HCT116 (cell line): ENCODE data around the gene PROK2. TPM values are rescaled to one million over a fixed set of nuclear protein-coding genes. Genes with fewer than 3 reads are reported as not detected.

ENCODE experiments used
- ATAC-seq: fragments of 200-7000 bp; cut with Tn5 transposase; 2 replicates; pipeline ENCODE4 v1.9.1; 2020; ENCODE audit warnings: mild to moderate bottlenecking, moderate library complexity
- BruUV-seq: library from RNA; stranded (reverse); fragments of 400-500 nt; replicated peaks from 2 replicates; lab custom pipeline; 2021; lab: Mats Ljungman, UMichigan
- CTCF ChIA-PET: fragments of 300-600 bp; sonication (Branson Sonifier 250); formaldehyde crosslinking; loops from one replicate; lab custom pipeline; 2021; ENCODE audit warnings: antibody characterized with exemption; lab: Charles Lee
- POLR2A ChIA-PET: fragments of 300-600, 350-600 bp; sonication (Branson Sonifier 250); formaldehyde crosslinking; loops from one replicate; lab custom pipeline; 2021; ENCODE audit warnings: antibody characterized with exemption; lab: Charles Lee
- RAD21 ChIA-PET, 2 experiments: fragments of 300-600 bp; sonication (Branson Sonifier 250); formaldehyde crosslinking; loops; one replicate each; lab custom pipeline; 2023; ENCODE audit warnings: low total read pairs in 2 of 2; ENCODE audit not compliant: uncharacterized antibody in 2 of 2, unreplicated experiment in 2 of 2, low non-redundant PET in 1 of 2; lab: Charles Lee
- DNase-seq: peaks from one replicate; pipeline ENCODE4 v3.0.0-alpha.2; 2010; ENCODE audit warnings: low read depth, low spot score
- H2AFZ ChIP-seq: fragments of 200-600 bp; shearing (Covaris generic), sonication (generic); 2 replicates; pipeline ENCODE4 v1.6.1; 2017; ENCODE audit warnings: low read depth, mixed run types, mixed read lengths, antibody characterized with exemption, low read length; ENCODE audit not compliant: poor library complexity, severe bottlenecking
- H3K27ac ChIP-seq: 2 replicates; pipeline ENCODE4 v1.5.1; 2012; ENCODE audit warnings: low read depth, low read length
- H3K27me3 ChIP-seq: fragments of 200-600 bp; sonication (generic); 2 replicates; pipeline ENCODE4 v1.6.1; 2016; ENCODE audit warnings: mixed run types, low read length, mixed read lengths; ENCODE audit not compliant: insufficient read depth
- H3K36me3 ChIP-seq, 2 experiments: fragments of 200-500 bp in 1 of 2; fragments of 200-600 bp in 1 of 2; sonication (Bioruptor generic) in 1 of 2; sonication (generic) in 1 of 2; 2 replicates each; pipeline versions ENCODE4 v1.5.1 to v1.6.1; 2014 to 2016; ENCODE audit warnings: low read length in 2 of 2, inconsistent platforms in 1 of 2, mixed read lengths in 1 of 2, mixed run types in 1 of 2; ENCODE audit not compliant: insufficient read depth in 2 of 2, control insufficient read depth in 1 of 2
- H3K4me1 ChIP-seq, 2 experiments: fragments of 200-600 bp in 1 of 2; sonication (generic) in 1 of 2; 2 replicates each; pipeline versions ENCODE4 v1.5.1 to v1.6.1; 2012 to 2017; ENCODE audit warnings: low read length in 2 of 2, inconsistent platforms in 1 of 2, mild to moderate bottlenecking in 1 of 2, mixed read lengths in 1 of 2, mixed run types in 1 of 2, moderate library complexity in 1 of 2; ENCODE audit not compliant: insufficient read depth in 2 of 2, control insufficient read depth in 1 of 2
- H3K4me2 ChIP-seq: fragments of 200-600 bp; sonication (generic); 2 replicates; pipeline ENCODE4 v1.6.1; 2017; ENCODE audit warnings: mixed run types, low read length, mixed read lengths
- H3K4me3 ChIP-seq, 2 experiments: fragments of 200-600 bp in 1 of 2; sonication (generic) in 1 of 2; replicated peaks in 1 of 2; 2 replicates each; pipeline ENCODE4 v1.5.1; 2011 to 2016; ENCODE audit warnings: low read length in 2 of 2, control low read depth in 1 of 2, low read depth in 1 of 2, mild to moderate bottlenecking in 1 of 2, mixed read lengths in 1 of 2, mixed run types in 1 of 2
- H3K79me2 ChIP-seq: fragments of 200-600 bp; sonication (generic); 2 replicates; pipeline ENCODE4 v1.6.1; 2017; ENCODE audit warnings: mild to moderate bottlenecking, mixed run types, low read length, moderate library complexity, mixed read lengths; ENCODE audit not compliant: insufficient read depth
- H3K9ac ChIP-seq: fragments of 200-600 bp; sonication (generic); 2 replicates; pipeline ENCODE4 v1.6.1; 2016; ENCODE audit warnings: low read length, mixed read lengths
- H3K9me2 ChIP-seq: fragments of 200-600 bp; sonication (generic), shearing (Covaris generic); 2 replicates; pipeline ENCODE4 v1.6.1; 2017; ENCODE audit warnings: mixed run types, mild to moderate bottlenecking, moderate library complexity; ENCODE audit not compliant: insufficient read depth
- H3K9me3 ChIP-seq, 2 experiments: fragments of 200-500 bp in 1 of 2; fragments of 200-600 bp in 1 of 2; sonication (Bioruptor generic) in 1 of 2; sonication (generic) in 1 of 2; 2 replicates each; pipeline ENCODE4 v1.6.1; 2014 to 2017; ENCODE audit warnings: low read length in 2 of 2, mixed read lengths in 2 of 2, inconsistent platforms in 1 of 2, low read depth in 1 of 2, mild to moderate bottlenecking in 1 of 2, mixed run types in 1 of 2, moderate library complexity in 1 of 2; ENCODE audit not compliant: control insufficient read depth in 1 of 2, insufficient read depth in 1 of 2
- H4K20me1 ChIP-seq: fragments of 200-600 bp; sonication (generic), shearing (Covaris generic); 2 replicates; pipeline ENCODE4 v1.6.1; 2017; ENCODE audit warnings: mixed run types, mild to moderate bottlenecking, moderate library complexity; ENCODE audit not compliant: insufficient read depth
- ATF3 ChIP-seq: IDR thresholded peaks from 2 replicates; pipeline ENCODE4 v1.6.1; 2012
- ELF1 ChIP-seq: IDR thresholded peaks from 2 replicates; pipeline ENCODE4 v1.6.1; 2012; ENCODE audit warnings: low read depth, borderline replicate concordance
- EZH2 ChIP-seq: fragments of 200-600 bp; sonication (generic); IDR thresholded peaks from 2 replicates; pipeline ENCODE4 v1.6.1; 2017; ENCODE audit warnings: antibody characterized with exemption, mixed run types
- EZH2phosphoT487 ChIP-seq: fragments of 200-600 bp; IDR thresholded peaks from 2 replicates; pipeline ENCODE4 v1.6.1; 2018; ENCODE audit warnings: antibody characterized with exemption, borderline replicate concordance
- FOSL1 ChIP-seq: IDR thresholded peaks from 2 replicates; pipeline ENCODE4 v1.6.1; 2012; ENCODE audit warnings: low read depth
- JUND ChIP-seq: IDR thresholded peaks from 2 replicates; pipeline ENCODE4 v1.6.1; 2012
- POLR2AphosphoS5 ChIP-seq: IDR thresholded peaks from 2 replicates; pipeline ENCODE4 v1.6.1; 2011; ENCODE audit warnings: mild to moderate bottlenecking, low read depth, low read length, moderate library complexity
- SP1 ChIP-seq: IDR thresholded peaks from 2 replicates; pipeline ENCODE4 v1.6.1; 2012; ENCODE audit warnings: low read depth
- SRF ChIP-seq: IDR thresholded peaks from 2 replicates; pipeline ENCODE4 v1.6.1; 2012; ENCODE audit warnings: low read depth
- TCF7L2 ChIP-seq: IDR thresholded peaks from 2 replicates; pipeline ENCODE4 v1.7.0; 2011; ENCODE audit warnings: borderline replicate concordance, inconsistent platforms; ENCODE audit not compliant: insufficient read depth, insufficient read length; ENCODE audit errors: extremely low read depth
- YY1 ChIP-seq: IDR thresholded peaks from 2 replicates; pipeline ENCODE4 v1.6.1; 2011; ENCODE audit warnings: low read length, low read depth, moderate library complexity, mild to moderate bottlenecking; ENCODE audit not compliant: insufficient replicate concordance; ENCODE audit errors: extremely low read depth
- ZBTB33 ChIP-seq: IDR thresholded peaks from 2 replicates; pipeline ENCODE4 v1.6.1; 2011; ENCODE audit warnings: mild to moderate bottlenecking, low read length, moderate library complexity; ENCODE audit not compliant: insufficient replicate concordance; ENCODE audit errors: extremely low read depth
- ZFX ChIP-seq: fragments of 450-650 bp; IDR thresholded peaks from 2 replicates; pipeline ENCODE4 v1.6.1; 2017
- ZNF274 ChIP-seq: fragments of 200-500 bp; sonication (Bioruptor generic); IDR thresholded peaks from 2 replicates; pipeline ENCODE4 v1.6.1; 2014; ENCODE audit warnings: mild to moderate bottlenecking, low read depth, low read length, inconsistent platforms
- intact Hi-C: fragments of 100-400 bp; cut with micrococcal nuclease; formaldehyde crosslinking; loops from 2 replicates; pipeline ENCODE4 v1.10.0; 2022
- total RNA-seq: library from RNA; stranded (reverse); gene quantifications from one replicate; pipeline ENCODE4 v1.2.1, GENCODE V29; 2021; ENCODE audit not compliant: unreplicated experiment
- TF ChIP-seq, protein P1 (sequence below), 3 experiments: fragments of 200-600 bp in 1 of 3; sonication (generic) in 1 of 3; IDR thresholded peaks in 2 of 3; conservative IDR thresholded peaks in 1 of 3; 2 replicates each; pipeline ENCODE4 v1.5.1; 2012 to 2017; ENCODE audit warnings: low read depth in 2 of 3, low read length in 2 of 3, antibody characterized with exemption in 1 of 3, borderline replicate concordance in 1 of 3, control low read depth in 1 of 3, mild to moderate bottlenecking in 1 of 3, mixed read lengths in 1 of 3, mixed run types in 1 of 3, moderate library complexity in 1 of 3; ENCODE audit not compliant: insufficient read depth in 1 of 3
- TF ChIP-seq, protein P2 (sequence below): IDR thresholded peaks from 2 replicates; pipeline ENCODE4 v1.6.1; 2012

The PROK2 gene
- total RNA-seq, 1 experiment from 2014 or later = not detected

DNA sequence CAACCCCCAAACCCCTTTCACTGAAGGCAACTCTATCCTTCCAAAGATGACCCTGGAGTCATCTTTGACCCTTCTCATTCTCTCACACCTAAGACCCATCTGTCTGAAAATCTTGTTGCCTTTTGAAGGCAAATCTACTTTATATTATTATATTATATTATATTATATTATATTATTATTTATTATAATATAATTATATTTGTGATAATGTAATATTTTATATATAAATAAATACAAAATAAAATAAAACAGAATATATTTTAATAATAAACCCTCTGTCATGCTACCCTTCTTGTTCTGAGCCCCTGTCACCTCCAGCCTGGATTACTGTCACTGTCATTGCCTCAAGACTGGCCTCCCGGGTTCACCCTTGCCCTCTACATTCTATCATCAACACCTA, 5.0 kb upstream of the PROK2 start:
- Histone ChIP-seq H3K4me1 (no peaks in the 10 kb centered on the region), H3K9me2 (no peaks in the 10 kb centered on the region), H4K20me1 (no peaks in the 10 kb centered on the region), H3K36me3 (no peaks in the 10 kb centered on the region), H3K4me2 (no peak overlapping the region), H3K9me3 (no peaks in the 10 kb centered on the region), H3K4me3 (no peak overlapping the region), H3K27ac (no peak overlapping the region), H3K9ac (no peak overlapping the region), H3K27me3 (peaks cover 9% of the 10 kb centered on the region; the same call in 1 of the 2 replicates), H2AFZ (no peak overlapping the region), H3K79me2 (no peaks in the 10 kb centered on the region)
- no TSS peak for BruUV-seq
- POLR2A ChIA-PET = no interaction called here
- ATAC-seq (no peak), DNase-seq (no peak)
- CTCF ChIA-PET = no interaction called here
- RAD21 ChIA-PET = no interaction called here
- intact Hi-C loops = no loop called here
- no peak for TF ChIP-seq EZH2
- no peak for TF ChIP-seq ATF3
- no peak for TF ChIP-seq ELF1
- no peak for TF ChIP-seq FOSL1
- no peak for TF ChIP-seq YY1
- no peak for TF ChIP-seq SP1
- no peak for TF ChIP-seq ZFX

DNA sequence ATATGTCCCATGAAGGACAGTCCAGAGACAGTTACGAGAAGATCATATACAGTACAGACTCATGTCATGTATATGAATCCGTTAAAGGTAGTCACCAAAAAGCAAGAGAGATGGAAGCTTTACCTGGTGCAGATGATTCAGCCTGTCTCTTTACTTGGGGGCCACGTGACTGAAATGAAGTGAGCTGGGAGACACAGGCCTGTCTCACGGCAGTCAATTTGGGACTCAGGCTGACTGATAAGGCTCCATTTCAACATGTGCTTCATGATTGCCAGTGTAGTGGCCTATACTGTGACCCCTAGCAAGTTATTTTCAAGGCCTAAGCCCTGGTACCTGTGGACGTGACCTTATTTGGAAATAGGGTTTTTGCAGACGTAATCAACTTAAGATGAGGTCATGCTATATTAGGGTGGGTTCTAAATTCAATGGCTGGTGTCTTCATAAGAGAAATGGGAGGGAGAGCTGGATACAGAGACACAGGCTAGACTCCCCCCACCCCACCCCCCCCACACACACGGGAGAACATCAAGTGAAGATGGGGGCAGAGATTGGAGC, 3.0 kb upstream of the PROK2 start:
- peaks cover 12% of the 10 kb centered on the region for H3K27me3 ChIP-seq
- H2AFZ ChIP-seq = no peak overlapping the region
- no peaks in the 10 kb centered on the region for H3K9me2 ChIP-seq
- no peak overlapping the region for H3K27ac ChIP-seq
- H3K4me1 ChIP-seq = no peaks in the 10 kb centered on the region
- DNase-seq (no peak), ATAC-seq (no peak)
- no peaks in the 10 kb centered on the region for H3K79me2 ChIP-seq
- no peaks in the 10 kb centered on the region for H3K36me3 ChIP-seq
- POLR2A ChIA-PET = no interaction called here
- no peak overlapping the region for H3K9ac ChIP-seq
- intact Hi-C loops = no loop called here
- no peaks in the 10 kb centered on the region for H4K20me1 ChIP-seq
- no peak overlapping the region for H3K4me3 ChIP-seq
- no peak overlapping the region for H3K4me2 ChIP-seq
- no peaks in the 10 kb centered on the region for H3K9me3 ChIP-seq
- CTCF ChIA-PET = no interaction called here
- BruUV-seq = no TSS peak
- RAD21 ChIA-PET = no interaction called here
- TF ChIP-seq, protein P1, sequence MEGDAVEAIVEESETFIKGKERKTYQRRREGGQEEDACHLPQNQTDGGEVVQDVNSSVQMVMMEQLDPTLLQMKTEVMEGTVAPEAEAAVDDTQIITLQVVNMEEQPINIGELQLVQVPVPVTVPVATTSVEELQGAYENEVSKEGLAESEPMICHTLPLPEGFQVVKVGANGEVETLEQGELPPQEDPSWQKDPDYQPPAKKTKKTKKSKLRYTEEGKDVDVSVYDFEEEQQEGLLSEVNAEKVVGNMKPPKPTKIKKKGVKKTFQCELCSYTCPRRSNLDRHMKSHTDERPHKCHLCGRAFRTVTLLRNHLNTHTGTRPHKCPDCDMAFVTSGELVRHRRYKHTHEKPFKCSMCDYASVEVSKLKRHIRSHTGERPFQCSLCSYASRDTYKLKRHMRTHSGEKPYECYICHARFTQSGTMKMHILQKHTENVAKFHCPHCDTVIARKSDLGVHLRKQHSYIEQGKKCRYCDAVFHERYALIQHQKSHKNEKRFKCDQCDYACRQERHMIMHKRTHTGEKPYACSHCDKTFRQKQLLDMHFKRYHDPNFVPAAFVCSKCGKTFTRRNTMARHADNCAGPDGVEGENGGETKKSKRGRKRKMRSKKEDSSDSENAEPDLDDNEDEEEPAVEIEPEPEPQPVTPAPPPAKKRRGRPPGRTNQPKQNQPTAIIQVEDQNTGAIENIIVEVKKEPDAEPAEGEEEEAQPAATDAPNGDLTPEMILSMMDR (IDR thresholded peaks at IDR 0.05 in 2 of 3, conservative IDR thresholded peaks at IDR 0.05 in 1 of 3; ENCODE audit: borderline replicate concordance in 1 of 3, insufficient read depth in 1 of 3, low read depth in 2 of 3, low read length in 2 of 3) = no peak
- no peak for TF ChIP-seq ZBTB33
- TF ChIP-seq JUND = no peak
- no peak for TF ChIP-seq SRF
- TF ChIP-seq ZNF274 = no peak
- no peak for TF ChIP-seq EZH2phosphoT487
- no peak for TF ChIP-seq ZFX
- TF ChIP-seq TCF7L2 = no peak
- TF ChIP-seq POLR2AphosphoS5 = no peak
- TF ChIP-seq FOSL1 = no peak
- TF ChIP-seq, protein P2, sequence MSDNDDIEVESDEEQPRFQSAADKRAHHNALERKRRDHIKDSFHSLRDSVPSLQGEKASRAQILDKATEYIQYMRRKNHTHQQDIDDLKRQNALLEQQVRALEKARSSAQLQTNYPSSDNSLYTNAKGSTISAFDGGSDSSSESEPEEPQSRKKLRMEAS = no peak
- TF ChIP-seq ELF1 = no peak
